BJ (cell line): ENCODE data around the gene SOX6. TPM values are rescaled to one million over a fixed set of nuclear protein-coding genes. Genes with fewer than 3 reads are reported as not detected.
"Not testable (repeated sequence)": the region's sequence is repeated elsewhere in the genome, so short reads cannot be mapped to it uniquely, and the experiment has no call there.

ENCODE experiments used
- CTCF ChIA-PET: fragments of 350-600 bp; formaldehyde crosslinking; extraction: SDS; loops from one replicate; lab custom pipeline; 2021; ENCODE audit warnings: antibody characterized with exemption, inconsistent platforms; lab: Yijun Ruan, JAX
- POLR2A ChIA-PET: fragments of 300-600 bp; sonication (Branson Sonifier 250); formaldehyde crosslinking; extraction: SDS; loops from one replicate; lab custom pipeline; 2021; ENCODE audit warnings: antibody characterized with exemption; lab: Charles Lee
- DNase-seq: peaks from one replicate; pipeline ENCODE4 v3.0.0-alpha.2; 2011; ENCODE audit warnings: low read depth
- H3K27me3 ChIP-seq: 2 replicates; pipeline ENCODE4 v1.6.0; 2011; ENCODE audit warnings: low read length; ENCODE audit not compliant: control insufficient read depth, insufficient read depth
- H3K36me3 ChIP-seq: 2 replicates; pipeline ENCODE4 v1.5.1; 2011; ENCODE audit warnings: low read length; ENCODE audit not compliant: control insufficient read depth, insufficient read depth
- H3K4me3 ChIP-seq: 2 replicates; pipeline ENCODE4 v1.5.1; 2011; ENCODE audit warnings: low read depth, mild to moderate bottlenecking, control low read depth, low read length
- polyA plus RNA-seq: library from polyadenylated mRNA; depleted of rRNA; stranded (reverse); fragments of >200 nt; gene quantifications from 2 replicates; pipeline ENCODE4 v1.2.3, GENCODE V29; 2011
- TF ChIP-seq, protein P1 (sequence below): IDR thresholded peaks from 2 replicates; pipeline ENCODE4 v1.5.1; 2011; ENCODE audit warnings: low read depth, mild to moderate bottlenecking, control low read depth, inconsistent platforms, low read length, moderate library complexity; ENCODE audit not compliant: insufficient read depth

SOX6 gene
- polyA plus RNA-seq, 1 experiment: 1.9 TPM

DNA sequence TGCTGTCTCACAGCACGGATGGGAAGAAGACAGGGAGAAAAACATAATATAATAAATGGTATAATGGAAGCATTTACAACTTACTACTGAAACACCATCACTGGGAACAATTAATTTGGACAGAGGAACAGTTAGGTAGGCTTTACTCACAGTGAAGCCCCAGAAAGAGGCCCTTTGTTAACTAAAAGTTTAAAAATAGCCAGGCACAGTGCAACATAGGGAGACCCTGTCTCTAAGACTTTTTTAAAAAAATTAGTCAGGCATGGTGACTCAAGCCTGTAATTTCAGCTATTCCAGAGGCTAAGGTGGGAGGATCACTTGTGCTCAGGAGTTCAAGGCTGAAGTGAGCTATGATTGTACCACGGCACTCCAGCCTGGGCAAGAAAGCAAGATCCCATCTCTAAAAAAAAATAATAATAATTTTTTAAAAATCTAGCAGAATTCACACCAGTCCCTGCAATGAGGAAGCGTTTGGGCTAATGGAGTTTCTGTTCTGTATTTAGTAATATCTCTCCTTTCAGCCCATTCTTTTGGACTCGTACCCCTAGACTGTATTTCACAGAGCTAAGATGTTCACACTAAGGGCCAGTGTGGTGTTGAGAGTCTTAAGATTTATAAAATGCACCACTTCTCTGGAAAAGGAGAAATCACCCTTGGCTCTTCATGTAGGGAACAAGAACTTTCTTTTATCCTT, 275.5 kb downstream of the SOX6 start:
- no peak overlapping the region for H3K4me3 ChIP-seq
- TF ChIP-seq, protein P1, sequence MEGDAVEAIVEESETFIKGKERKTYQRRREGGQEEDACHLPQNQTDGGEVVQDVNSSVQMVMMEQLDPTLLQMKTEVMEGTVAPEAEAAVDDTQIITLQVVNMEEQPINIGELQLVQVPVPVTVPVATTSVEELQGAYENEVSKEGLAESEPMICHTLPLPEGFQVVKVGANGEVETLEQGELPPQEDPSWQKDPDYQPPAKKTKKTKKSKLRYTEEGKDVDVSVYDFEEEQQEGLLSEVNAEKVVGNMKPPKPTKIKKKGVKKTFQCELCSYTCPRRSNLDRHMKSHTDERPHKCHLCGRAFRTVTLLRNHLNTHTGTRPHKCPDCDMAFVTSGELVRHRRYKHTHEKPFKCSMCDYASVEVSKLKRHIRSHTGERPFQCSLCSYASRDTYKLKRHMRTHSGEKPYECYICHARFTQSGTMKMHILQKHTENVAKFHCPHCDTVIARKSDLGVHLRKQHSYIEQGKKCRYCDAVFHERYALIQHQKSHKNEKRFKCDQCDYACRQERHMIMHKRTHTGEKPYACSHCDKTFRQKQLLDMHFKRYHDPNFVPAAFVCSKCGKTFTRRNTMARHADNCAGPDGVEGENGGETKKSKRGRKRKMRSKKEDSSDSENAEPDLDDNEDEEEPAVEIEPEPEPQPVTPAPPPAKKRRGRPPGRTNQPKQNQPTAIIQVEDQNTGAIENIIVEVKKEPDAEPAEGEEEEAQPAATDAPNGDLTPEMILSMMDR: no peak
- no peak for DNase-seq
- no peaks in the 10 kb centered on the region for H3K36me3 ChIP-seq
- POLR2A ChIA-PET: no interaction called here
- CTCF ChIA-PET: interaction anchor here (1.1 kb wide), 1 partner anchor 8 kb away, joined by 3 read pairs; no protein-coding TSS in a partner anchor
- no peaks in the 10 kb centered on the region for H3K27me3 ChIP-seq

DNA sequence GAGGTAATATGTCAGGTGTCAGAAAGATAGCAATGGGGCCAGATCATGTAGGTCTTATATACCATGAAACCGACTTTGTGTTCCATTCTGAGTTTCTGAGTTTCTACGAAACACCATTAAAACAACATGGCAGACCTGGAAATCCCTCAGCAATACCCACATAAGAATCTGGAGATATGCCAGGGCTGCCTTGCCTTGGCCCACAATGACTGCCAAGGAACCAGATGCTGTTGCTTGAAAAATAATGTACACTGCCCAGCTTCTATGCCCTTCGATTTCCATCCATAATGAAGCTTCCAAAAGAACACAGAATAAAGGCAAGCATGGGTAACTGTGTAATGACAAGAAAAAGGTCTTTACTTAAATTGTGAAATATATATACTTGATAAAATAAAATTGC, 277.4 kb downstream of the SOX6 start:
- Histone ChIP-seq H3K4me3 (no peak overlapping the region), H3K27me3 (no peaks in the 10 kb centered on the region), H3K36me3 (no peaks in the 10 kb centered on the region)
- no peak for DNase-seq
- CTCF ChIA-PET: no interaction called here
- POLR2A ChIA-PET: interaction anchor here (0.8 kb wide), 1 partner anchor 19 kb away, joined by 4 read pairs; no protein-coding TSS in a partner anchor
- TF ChIP-seq, protein P1: no peak

DNA sequence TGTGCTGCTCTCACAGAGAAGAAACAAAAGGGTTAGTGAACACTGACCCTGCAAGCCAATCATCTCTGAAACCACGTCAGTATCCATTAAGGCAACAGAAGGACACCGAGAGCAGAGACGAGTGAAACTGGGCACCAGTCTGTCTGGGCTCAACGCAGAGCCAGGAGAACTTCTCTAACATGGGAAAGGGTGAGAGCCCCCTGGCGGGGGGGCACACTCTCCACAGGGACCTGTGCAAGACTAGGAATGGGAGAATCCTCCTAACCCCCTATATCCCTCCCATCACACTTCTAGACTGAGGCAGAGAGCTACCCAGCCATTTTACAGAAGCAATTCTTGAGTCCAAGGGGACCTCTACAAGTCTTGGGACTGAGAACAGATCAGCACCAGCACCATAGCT, 285.8 kb downstream of the SOX6 start:
- TF ChIP-seq, protein P1: no peak
- ChIA-PET POLR2A (no interaction called here), CTCF (no interaction called here)
- no peaks in the 10 kb centered on the region for H3K36me3 ChIP-seq
- H3K27me3 ChIP-seq: no peaks in the 10 kb centered on the region
- no peak for DNase-seq
- H3K4me3 ChIP-seq: no peak overlapping the region

DNA sequence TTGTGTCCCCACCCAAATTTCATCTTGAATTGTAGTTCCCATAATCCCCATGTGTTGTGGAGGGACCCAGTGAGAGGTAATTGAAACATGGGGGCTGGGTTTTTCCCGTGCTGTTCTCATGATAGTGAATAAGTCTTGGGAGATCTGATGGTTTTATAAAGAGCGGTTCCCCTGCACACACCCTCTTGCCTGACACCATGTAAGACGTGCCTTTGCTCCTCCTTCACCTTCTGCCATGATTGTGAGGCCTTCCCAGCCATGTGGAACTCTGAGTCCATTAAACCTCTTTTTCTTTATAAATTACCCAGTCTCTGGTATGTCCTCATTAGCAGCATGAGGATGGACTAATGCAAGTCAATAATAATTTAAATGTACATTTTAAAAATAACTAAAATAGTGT, 289.1 kb downstream of the SOX6 start:
- DNase-seq, POLR2A ChIA-PET, H3K27me3 ChIP-seq, H3K4me3 ChIP-seq, CTCF ChIA-PET, H3K36me3 ChIP-seq: not testable (repeated sequence)

DNA sequence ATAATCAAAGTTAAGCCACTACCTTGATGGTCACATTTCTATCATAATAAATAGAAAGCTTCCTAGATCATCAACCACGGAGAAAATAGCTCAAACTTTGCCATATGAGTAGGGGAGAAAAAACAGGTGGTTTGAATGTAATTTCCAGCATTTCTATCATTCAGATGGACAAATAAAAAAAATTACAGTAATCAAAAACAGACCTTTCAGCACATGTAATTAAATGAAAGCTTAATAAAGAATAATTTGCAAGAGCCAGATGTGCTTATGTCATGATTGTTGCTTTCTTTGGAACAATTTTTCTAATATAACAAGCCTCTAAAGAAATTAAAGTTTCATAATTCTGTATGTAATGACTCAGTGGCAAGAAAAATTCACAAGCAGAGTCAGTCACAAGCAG, 297.0 kb downstream of the SOX6 start:
- CTCF ChIA-PET: interaction anchor here (1.2 kb wide), 1 partner anchor 24 kb away, joined by 3 read pairs; no protein-coding TSS in a partner anchor
- no peaks in the 10 kb centered on the region for H3K36me3 ChIP-seq
- H3K4me3 ChIP-seq: no peak overlapping the region
- no peaks in the 10 kb centered on the region for H3K27me3 ChIP-seq
- POLR2A ChIA-PET: no interaction called here
- TF ChIP-seq, protein P1: no peak
- peak; percentile 15 for DNase-seq
